Activated naive CD8-positive, alpha-beta T cell (primary cell): Measurements from ENCODE around the gene FRMD8.

Experiments
- H3K27ac Mint-ChIP-seq: one replicate; pipeline ENCODE4 v1.8.0; 2021; ENCODE audit warnings: mixed read lengths
- H3K27me3 Mint-ChIP-seq: one replicate; pipeline ENCODE4 v1.8.0; 2021; ENCODE audit warnings: mixed read lengths
- H3K36me3 Mint-ChIP-seq: one replicate; pipeline ENCODE4 v1.8.0; 2021; ENCODE audit warnings: mixed read lengths
- H3K4me1 Mint-ChIP-seq: one replicate; pipeline ENCODE4 v1.8.0; 2021; ENCODE audit warnings: low read depth, mixed read lengths
- H3K4me3 Mint-ChIP-seq: one replicate; pipeline ENCODE4 v1.8.0; 2021; ENCODE audit warnings: mild to moderate bottlenecking, mixed read lengths
- H3K9me3 Mint-ChIP-seq: one replicate; pipeline ENCODE4 v1.8.0; 2021; ENCODE audit warnings: low read depth, mixed read lengths

Gene FRMD8

GRCh38 chr11:65420506-65420905 lies 34.1 kb downstream of the FRMD8 start:
- H3K36me3 Mint-ChIP-seq: peaks cover 14% of the 10 kb centered on the region

GRCh38 chr11:65420979-65421793 lies 34.7 kb downstream of the FRMD8 start:
- Mint-ChIP-seq H3K4me1 (peaks cover 55% of the 10 kb centered on the region), H3K27me3 (no peaks in the 10 kb centered on the region), H3K27ac (peak overlapping the region; percentile 99), H3K36me3 (peaks cover 16% of the 10 kb centered on the region), H3K4me3 (peak overlapping the region; percentile 99), H3K9me3 (no peaks in the 10 kb centered on the region)

More at GRCh38 chr11:65420506-65420905, 34.1 kb downstream of the FRMD8 start:
- no peaks in the 10 kb centered on the region for H3K27me3 Mint-ChIP-seq
- peak overlapping the region; percentile 99 for H3K27ac Mint-ChIP-seq
- peaks cover 59% of the 10 kb centered on the region for H3K4me1 Mint-ChIP-seq
- peak overlapping the region; percentile 99 for H3K4me3 Mint-ChIP-seq
- H3K9me3 Mint-ChIP-seq: no peaks in the 10 kb centered on the region

- Mint-ChIP-seq H3K36me3 (peaks cover 22% of the 10 kb centered on the region), H3K9me3 (no peaks in the 10 kb centered on the region), H3K27ac (peak overlapping the region; percentile 99), H3K4me3 (peak overlapping the region; percentile 99), H3K27me3 (no peaks in the 10 kb centered on the region), H3K4me1 (peaks cover 56% of the 10 kb centered on the region)
Measured at GRCh38 chr11:65421794-65422632, 35.6 kb downstream of the FRMD8 start.

- no peaks in the 10 kb centered on the region for H3K9me3 Mint-ChIP-seq
- peak within 1 kb of the TSS; percentile 99 for H3K27ac Mint-ChIP-seq
- H3K36me3 Mint-ChIP-seq: peaks cover 28% of the 10 kb centered on the region
- no peaks in the 10 kb centered on the region for H3K27me3 Mint-ChIP-seq
- peak within 1 kb of the TSS; percentile 99 for H3K4me3 Mint-ChIP-seq
- H3K4me1 Mint-ChIP-seq: peaks cover 56% of the 10 kb centered on the region
Measured at GRCh38 chr11:65422633-65423515, 36.4 kb downstream of the FRMD8 start, which contains the start of gene NEAT1. TSS of gene NEAT1 (plus strand) at chr11:65422798.

GRCh38 chr11:65423516-65424204 lies 37.2 kb downstream of the FRMD8 start:
- H3K9me3 Mint-ChIP-seq: no peaks in the 10 kb centered on the region
- H3K4me1 Mint-ChIP-seq: peaks cover 58% of the 10 kb centered on the region
- H3K4me3 Mint-ChIP-seq: peak overlapping the region; percentile 99
- peaks cover 28% of the 10 kb centered on the region for H3K36me3 Mint-ChIP-seq
- H3K27me3 Mint-ChIP-seq: no peaks in the 10 kb centered on the region
- peak overlapping the region; percentile 99 for H3K27ac Mint-ChIP-seq

GRCh38 chr11:65424205-65425104 lies 38.0 kb downstream of the FRMD8 start:
- H3K27ac Mint-ChIP-seq: peak overlapping the region; percentile 99
- no peaks in the 10 kb centered on the region for H3K27me3 Mint-ChIP-seq
- no peaks in the 10 kb centered on the region for H3K9me3 Mint-ChIP-seq
- peaks cover 28% of the 10 kb centered on the region for H3K36me3 Mint-ChIP-seq
- H3K4me1 Mint-ChIP-seq: peaks cover 60% of the 10 kb centered on the region
- peak overlapping the region; percentile 99 for H3K4me3 Mint-ChIP-seq

GRCh38 chr11:65425105-65425970 lies 38.9 kb downstream of the FRMD8 start:
- Mint-ChIP-seq H3K9me3 (no peaks in the 10 kb centered on the region), H3K27ac (peak overlapping the region; percentile 99), H3K27me3 (no peaks in the 10 kb centered on the region), H3K36me3 (peaks cover 28% of the 10 kb centered on the region), H3K4me1 (peaks cover 61% of the 10 kb centered on the region), H3K4me3 (peak overlapping the region; percentile 99)

GRCh38 chr11:65425971-65426838 lies 39.8 kb downstream of the FRMD8 start:
- Mint-ChIP-seq H3K36me3 (peaks cover 28% of the 10 kb centered on the region), H3K27me3 (no peaks in the 10 kb centered on the region), H3K27ac (peak overlapping the region; percentile 99), H3K9me3 (no peaks in the 10 kb centered on the region), H3K4me3 (peak overlapping the region; percentile 99), H3K4me1 (peaks cover 60% of the 10 kb centered on the region)

GRCh38 chr11:65426839-65427690 lies 40.6 kb downstream of the FRMD8 start:
- Mint-ChIP-seq H3K4me3 (peak overlapping the region; percentile 99), H3K9me3 (no peaks in the 10 kb centered on the region), H3K36me3 (peaks cover 28% of the 10 kb centered on the region), H3K4me1 (peaks cover 68% of the 10 kb centered on the region), H3K27me3 (no peaks in the 10 kb centered on the region), H3K27ac (peak overlapping the region; percentile 99)

GRCh38 chr11:65427691-65428577 lies 41.5 kb downstream of the FRMD8 start:
- Mint-ChIP-seq H3K27ac (peak overlapping the region; percentile 99), H3K27me3 (no peaks in the 10 kb centered on the region), H3K9me3 (no peaks in the 10 kb centered on the region), H3K36me3 (peaks cover 24% of the 10 kb centered on the region), H3K4me1 (peaks cover 73% of the 10 kb centered on the region), H3K4me3 (peak overlapping the region; percentile 99)
